Measurements from ENCODE around the gene AMPD2. TPM values are rescaled to one million over a fixed set of nuclear protein-coding genes. Genes with fewer than 3 reads are reported as not detected.

AMPD2 gene
- polyA plus RNA-seq (2012; ENCODE audit: low read depth, missing spikeins) = 52.7 TPM

DNA sequence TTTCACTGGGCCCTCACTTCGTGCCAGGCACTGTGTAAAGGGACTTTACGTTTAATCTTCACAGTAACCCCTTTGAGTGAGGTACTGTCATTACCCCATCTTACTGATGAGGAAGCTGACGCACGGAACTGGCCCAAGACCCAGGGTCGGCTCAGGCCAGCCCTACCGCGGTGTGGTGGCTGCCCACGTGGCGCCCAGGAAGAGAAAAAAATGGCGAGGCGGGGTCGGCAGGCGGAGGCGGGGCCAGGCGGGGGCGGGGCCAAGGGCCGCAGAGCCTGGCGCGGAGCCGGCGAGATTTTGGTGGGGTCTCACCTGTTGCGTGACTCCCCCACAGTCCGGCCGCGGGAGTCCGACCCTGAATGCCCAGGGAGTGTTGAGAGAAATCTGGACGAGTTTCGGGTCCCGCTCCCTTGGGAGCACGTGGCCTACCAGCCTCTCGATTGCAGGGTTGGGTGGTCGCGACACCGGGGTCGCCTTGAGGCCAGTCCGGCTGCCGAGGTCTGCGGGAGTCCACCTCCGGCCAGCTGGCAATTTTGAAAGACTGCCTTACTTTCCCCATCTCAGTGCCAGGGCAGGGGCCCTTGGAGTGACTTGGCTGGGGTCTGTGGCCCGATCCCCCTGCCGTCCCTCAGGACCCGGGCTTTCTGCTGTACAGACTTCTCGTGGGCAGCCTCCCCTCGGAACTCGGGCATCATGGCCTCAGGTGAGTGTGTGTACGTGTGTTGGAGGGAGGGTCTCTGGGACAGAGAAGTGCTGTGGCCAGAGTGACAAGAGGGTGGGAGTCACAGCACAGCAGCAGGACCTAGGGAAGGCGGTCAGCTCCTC is at the start of gene AMPD2, which contains the start of gene GNAT2:
AMPD2 (plus strand) TSS at position 262 of the 825 bp plus-strand sequence. CDS start 1,339 bp downstream, outside the sequence.
GNAT2 (minus strand) TSS at position 41 of the 825 bp plus-strand sequence. CDS start 6,746 bp downstream, outside the sequence.
- no peak; the same call in 1 of the 2 replicates for TF ChIP-seq SPI1 (IDR thresholded peaks at IDR 0.05; ENCODE audit: low read depth, low read length)
- TF ChIP-seq PAX5 (IDR thresholded peaks at IDR 0.05; ENCODE audit: insufficient read depth, low read length, severe bottlenecking) = no peak
- TF ChIP-seq TAF1 (IDR thresholded peaks at IDR 0.05; ENCODE audit: low read depth, low read length) = peak; percentile 48; the same call in 1 of the 2 replicates
- peak; percentile 48; the same call in 1 of the 2 replicates for TF ChIP-seq POU2F2 (IDR thresholded peaks at IDR 0.05; ENCODE audit: low read depth, low read length)
- TF ChIP-seq POLR2A (IDR thresholded peaks at IDR 0.05; ENCODE audit: low read depth, low read length) = peak; percentile 88
- TF ChIP-seq POLR2AphosphoS5 (IDR thresholded peaks at IDR 0.05; ENCODE audit: low read depth, low read length) = peak; percentile 87
- FAIRE-seq = peak; percentile 75
- peak; percentile 76 for DNase-seq (ENCODE audit: insufficient read length, low spot score)

DNA sequence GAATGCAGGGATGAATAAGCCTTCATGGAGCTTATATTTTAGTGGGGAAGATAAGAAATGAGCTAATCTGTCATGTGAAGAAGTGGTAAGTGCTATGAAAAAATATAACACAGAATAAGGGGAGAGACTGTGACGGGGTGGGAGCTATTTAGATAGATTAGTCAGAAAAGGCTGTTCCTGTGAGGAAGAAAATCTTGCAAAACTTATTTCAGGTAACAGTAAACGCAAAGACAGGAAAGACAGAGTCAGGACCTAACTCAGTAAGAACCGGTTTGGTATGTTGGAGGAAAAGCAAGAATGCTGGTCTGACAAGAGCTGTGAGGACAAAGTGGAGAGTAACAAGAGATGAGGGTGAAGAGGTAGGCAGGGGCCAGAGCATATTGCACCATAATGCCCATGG is 49.2 kb upstream of the AMPD2 start:
- FAIRE-seq (no peak), DNase-seq (ENCODE audit: insufficient read length, low spot score) (no peak)
- TF ChIP-seq SPI1 (IDR thresholded peaks at IDR 0.05; ENCODE audit: low read depth, low read length) = no peak
- no peak for TF ChIP-seq POU2F2 (IDR thresholded peaks at IDR 0.05; ENCODE audit: low read depth, low read length)
- TF ChIP-seq PAX5 (IDR thresholded peaks at IDR 0.05; ENCODE audit: insufficient read depth, low read length, severe bottlenecking) = no peak
- no peak for TF ChIP-seq TAF1 (IDR thresholded peaks at IDR 0.05; ENCODE audit: low read depth, low read length)
- TF ChIP-seq POLR2AphosphoS5 (IDR thresholded peaks at IDR 0.05; ENCODE audit: low read depth, low read length) = no peak
- no peak for TF ChIP-seq POLR2A (IDR thresholded peaks at IDR 0.05; ENCODE audit: low read depth, low read length)

DNA sequence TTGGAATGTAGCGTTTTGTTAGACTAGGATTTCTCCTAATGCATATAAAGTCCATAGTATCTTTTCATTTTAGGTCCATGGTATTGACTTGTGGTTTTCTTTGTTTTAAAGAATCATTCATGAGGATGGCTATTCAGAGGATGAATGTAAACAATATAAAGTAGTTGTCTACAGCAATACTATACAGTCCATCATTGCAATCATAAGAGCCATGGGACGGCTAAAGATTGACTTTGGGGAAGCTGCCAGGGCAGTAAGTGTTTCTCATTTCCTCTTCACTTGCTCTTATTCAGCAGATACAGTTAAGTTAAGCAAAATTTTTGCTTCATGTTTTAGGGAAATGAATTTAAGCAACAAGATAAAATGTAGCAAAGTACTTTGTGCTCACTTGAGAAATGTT is 45.9 kb upstream of the AMPD2 start:
- FAIRE-seq = no peak
- no peak for DNase-seq (ENCODE audit: insufficient read length, low spot score)
- TF ChIP-seq TAF1 (IDR thresholded peaks at IDR 0.05; ENCODE audit: low read depth, low read length) (no peak), SPI1 (IDR thresholded peaks at IDR 0.05; ENCODE audit: low read depth, low read length) (0 out of 2 replicates have a peak, but pooled peaks have one; percentile 39)

DNA sequence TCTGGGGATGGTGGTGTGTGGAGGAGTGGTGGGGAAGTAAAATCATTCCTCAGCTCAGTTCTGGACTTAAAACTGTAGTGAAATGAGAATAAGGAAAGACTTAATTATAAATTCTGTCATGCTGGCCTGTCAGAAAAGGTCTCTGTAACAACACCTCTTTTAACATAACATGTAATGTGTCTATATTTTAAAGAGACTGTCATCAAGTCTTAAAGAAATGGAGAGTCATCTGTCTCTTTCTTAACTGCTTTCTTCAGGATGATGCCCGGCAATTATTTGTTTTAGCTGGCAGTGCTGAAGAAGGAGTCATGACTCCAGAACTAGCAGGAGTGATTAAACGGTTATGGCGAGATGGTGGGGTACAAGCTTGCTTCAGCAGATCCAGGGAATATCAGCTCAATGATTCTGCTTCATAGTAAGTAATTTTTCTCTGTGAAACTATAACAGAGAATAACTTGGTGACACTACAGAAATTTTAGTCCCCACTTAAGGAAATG is 40.6 kb upstream of the AMPD2 start:
- no peak for TF ChIP-seq POLR2AphosphoS5 (IDR thresholded peaks at IDR 0.05; ENCODE audit: low read depth, low read length)
- FAIRE-seq (no peak), DNase-seq (ENCODE audit: insufficient read length, low spot score) (no peak)

DNA sequence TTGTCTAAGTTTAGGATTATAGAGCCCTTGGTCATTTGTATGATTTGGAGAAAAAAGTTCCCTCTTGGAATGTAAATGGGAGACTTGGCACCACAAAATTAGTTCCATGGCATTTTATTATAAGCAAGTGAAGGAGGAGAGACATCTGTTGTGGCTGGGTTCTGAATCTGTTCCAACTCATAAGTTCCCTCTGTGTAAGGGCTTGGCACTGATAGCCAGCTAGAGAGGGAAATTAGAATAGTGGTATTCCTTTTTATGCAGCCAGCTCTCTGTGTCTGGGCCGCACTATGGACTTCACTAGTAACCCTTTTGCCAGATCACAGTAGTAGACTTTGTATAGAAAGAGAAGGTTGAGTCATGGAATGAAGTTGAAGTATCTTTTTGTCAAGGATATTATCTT is 40.1 kb upstream of the AMPD2 start:
- DNase-seq (ENCODE audit: insufficient read length, low spot score) = no peak
- FAIRE-seq = no peak
- TF ChIP-seq POLR2AphosphoS5 (IDR thresholded peaks at IDR 0.05; ENCODE audit: low read depth, low read length) = no peak
- TF ChIP-seq PAX5 (IDR thresholded peaks at IDR 0.05; ENCODE audit: insufficient read depth, low read length, severe bottlenecking) = no peak
- no peak for TF ChIP-seq TAF1 (IDR thresholded peaks at IDR 0.05; ENCODE audit: low read depth, low read length)
- no peak for TF ChIP-seq POLR2A (IDR thresholded peaks at IDR 0.05; ENCODE audit: low read depth, low read length)
- TF ChIP-seq SPI1 (IDR thresholded peaks at IDR 0.05; ENCODE audit: low read depth, low read length) = no peak
- no peak for TF ChIP-seq POU2F2 (IDR thresholded peaks at IDR 0.05; ENCODE audit: low read depth, low read length)

DNA sequence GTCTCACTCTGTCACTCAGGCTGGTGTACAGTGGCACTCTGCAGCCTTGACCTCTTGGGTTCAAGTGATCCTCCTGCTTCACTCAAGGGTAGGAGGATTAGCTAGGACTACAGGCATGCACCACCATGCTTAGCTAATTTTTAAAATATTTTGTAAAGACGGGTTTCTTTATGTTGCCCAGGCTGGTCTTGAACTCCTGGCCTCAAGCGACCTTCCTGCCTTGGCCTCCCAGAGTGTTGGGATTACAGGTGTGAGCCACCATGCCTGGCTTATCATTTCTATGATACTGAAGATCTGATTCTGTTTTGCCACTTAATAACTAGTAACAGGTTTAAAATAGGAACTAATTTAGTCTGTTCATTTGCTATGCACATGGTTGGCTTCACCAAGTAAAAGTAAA is 37.6 kb upstream of the AMPD2 start:
- DNase-seq (ENCODE audit: insufficient read length, low spot score) (no peak), FAIRE-seq (no peak)
- TF ChIP-seq SPI1 (IDR thresholded peaks at IDR 0.05; ENCODE audit: low read depth, low read length) (no peak), POLR2A (IDR thresholded peaks at IDR 0.05; ENCODE audit: low read depth, low read length) (no peak), PAX5 (IDR thresholded peaks at IDR 0.05; ENCODE audit: insufficient read depth, low read length, severe bottlenecking) (no peak), POU2F2 (IDR thresholded peaks at IDR 0.05; ENCODE audit: low read depth, low read length) (no peak), POLR2AphosphoS5 (IDR thresholded peaks at IDR 0.05; ENCODE audit: low read depth, low read length) (no peak), TAF1 (IDR thresholded peaks at IDR 0.05; ENCODE audit: low read depth, low read length) (no peak)

DNA sequence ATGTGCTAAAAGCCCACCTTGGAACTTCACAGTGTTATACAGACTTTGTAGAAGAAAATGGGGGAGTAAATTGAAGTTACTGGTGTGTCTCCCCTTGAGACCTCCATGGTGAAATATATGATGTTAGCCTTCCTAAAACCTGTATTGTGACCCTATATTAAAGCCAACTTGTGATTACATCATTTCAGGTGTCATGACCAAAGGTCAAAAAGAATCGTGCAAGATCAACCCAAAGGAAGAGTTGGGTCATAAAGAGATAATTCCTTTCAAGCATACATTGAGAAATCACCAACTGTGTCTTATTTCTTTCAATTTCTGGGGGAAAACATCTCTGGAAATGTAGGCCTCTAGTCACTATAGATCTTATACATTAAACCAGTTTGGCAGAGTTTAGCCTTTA is 34.9 kb upstream of the AMPD2 start:
- DNase-seq (ENCODE audit: insufficient read length, low spot score) (no peak), FAIRE-seq (no peak)
- TF ChIP-seq PAX5 (IDR thresholded peaks at IDR 0.05; ENCODE audit: insufficient read depth, low read length, severe bottlenecking) = no peak

DNA sequence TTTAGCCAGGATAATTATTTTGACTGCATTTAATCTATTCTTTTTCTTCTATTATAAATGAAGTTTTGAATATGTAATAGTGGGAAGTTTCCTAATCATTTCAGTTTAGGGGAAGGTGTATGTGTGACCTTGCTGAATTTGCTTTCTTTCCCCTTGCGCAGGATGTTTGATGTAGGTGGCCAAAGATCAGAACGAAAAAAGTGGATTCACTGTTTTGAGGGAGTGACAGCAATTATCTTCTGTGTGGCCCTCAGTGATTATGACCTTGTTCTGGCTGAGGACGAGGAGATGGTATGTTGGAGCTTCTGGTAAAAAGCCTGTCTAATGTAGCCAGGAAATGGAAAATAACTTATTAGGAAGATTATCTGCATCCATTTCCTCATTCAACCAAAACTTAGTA is 33.6 kb upstream of the AMPD2 start:
- TF ChIP-seq POLR2A (IDR thresholded peaks at IDR 0.05; ENCODE audit: low read depth, low read length) (no peak), POU2F2 (IDR thresholded peaks at IDR 0.05; ENCODE audit: low read depth, low read length) (no peak), PAX5 (IDR thresholded peaks at IDR 0.05; ENCODE audit: insufficient read depth, low read length, severe bottlenecking) (no peak)
- FAIRE-seq = no peak
- no peak for DNase-seq (ENCODE audit: insufficient read length, low spot score)

DNA sequence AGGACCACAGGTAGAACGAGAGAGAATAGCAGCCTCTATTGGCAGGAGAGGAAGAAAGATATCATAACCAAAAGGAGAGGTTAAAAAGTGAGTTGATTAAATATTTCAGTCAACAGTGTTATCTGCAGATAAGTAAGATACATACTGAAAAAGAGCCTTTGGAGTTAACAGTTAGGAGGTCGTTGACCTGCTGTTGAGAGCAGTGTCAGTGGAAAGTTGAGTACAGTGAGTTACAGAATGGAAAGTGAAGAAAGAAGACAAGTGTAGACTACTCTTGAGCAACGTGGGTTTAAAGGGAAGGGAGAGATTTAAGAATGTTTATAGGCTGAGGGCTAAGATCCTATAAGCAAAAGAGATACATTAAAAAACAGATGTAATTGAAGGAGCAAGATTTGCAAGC is 30.5 kb upstream of the AMPD2 start:
- no peak for FAIRE-seq
- no peak for DNase-seq (ENCODE audit: insufficient read length, low spot score)
- no peak for TF ChIP-seq POLR2AphosphoS5 (IDR thresholded peaks at IDR 0.05; ENCODE audit: low read depth, low read length)
- no peak for TF ChIP-seq TAF1 (IDR thresholded peaks at IDR 0.05; ENCODE audit: low read depth, low read length)
- no peak for TF ChIP-seq SPI1 (IDR thresholded peaks at IDR 0.05; ENCODE audit: low read depth, low read length)
- TF ChIP-seq PAX5 (IDR thresholded peaks at IDR 0.05; ENCODE audit: insufficient read depth, low read length, severe bottlenecking) = no peak
- TF ChIP-seq POU2F2 (IDR thresholded peaks at IDR 0.05; ENCODE audit: low read depth, low read length) = no peak
- TF ChIP-seq POLR2A (IDR thresholded peaks at IDR 0.05; ENCODE audit: low read depth, low read length) = no peak

DNA sequence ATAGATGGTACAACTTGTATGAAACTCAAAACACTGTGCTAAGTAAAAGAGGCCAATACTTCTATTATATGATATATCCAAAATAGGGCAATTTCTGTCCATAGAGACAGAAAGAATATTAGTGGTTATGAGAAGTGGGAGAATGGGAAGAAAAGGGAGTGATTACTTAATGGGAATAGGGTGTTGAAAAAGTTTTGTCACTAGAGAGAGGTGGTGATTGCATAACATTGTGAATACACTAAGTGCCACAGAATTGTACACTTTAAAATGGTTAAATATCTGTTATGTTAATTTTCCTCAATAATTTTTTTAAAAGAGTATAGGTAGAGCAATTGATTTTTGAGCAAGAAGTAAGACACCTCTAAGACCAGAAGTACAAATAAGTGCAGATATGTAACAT is 30.0 kb upstream of the AMPD2 start:
- no peak for FAIRE-seq
- DNase-seq (ENCODE audit: insufficient read length, low spot score) = no peak
- TF ChIP-seq POLR2A (IDR thresholded peaks at IDR 0.05; ENCODE audit: low read depth, low read length) = no peak
- TF ChIP-seq TAF1 (IDR thresholded peaks at IDR 0.05; ENCODE audit: low read depth, low read length) = no peak
- TF ChIP-seq SPI1 (IDR thresholded peaks at IDR 0.05; ENCODE audit: low read depth, low read length) = no peak
- TF ChIP-seq PAX5 (IDR thresholded peaks at IDR 0.05; ENCODE audit: insufficient read depth, low read length, severe bottlenecking) = no peak
- no peak for TF ChIP-seq POU2F2 (IDR thresholded peaks at IDR 0.05; ENCODE audit: low read depth, low read length)
- no peak for TF ChIP-seq POLR2AphosphoS5 (IDR thresholded peaks at IDR 0.05; ENCODE audit: low read depth, low read length)
